ENCODE data around the gene C10orf95.
A peak's percentile ranks its signal among the peaks of the same experiment; 100 is the strongest.
"Not testable (repeated sequence)": the region's sequence is repeated elsewhere in the genome, so short reads cannot be mapped to it uniquely, and the experiment has no call there.

C10orf95 gene

GRCh38 chr10:102451105-102451969 lies at the start of gene C10orf95:
Gene C10orf95, minus strand, starts transcription at chr10:102451543. Its CDS starts 450 bp downstream, at chr10:102451093.
- no peak for DNase-seq

GRCh38 chr10:102500686-102501085 lies 49.3 kb upstream of the C10orf95 start:
- not testable (repeated sequence) for DNase-seq

- no peak for DNase-seq
Measured at GRCh38 chr10:102499356-102499755, 48.0 kb upstream of the C10orf95 start.

- no peak for DNase-seq
Measured at GRCh38 chr10:102497545-102497944, 46.2 kb upstream of the C10orf95 start.

GRCh38 chr10:102493771-102494170 lies 42.4 kb upstream of the C10orf95 start:
- no peak for DNase-seq

GRCh38 chr10:102492983-102493382 lies 41.6 kb upstream of the C10orf95 start:
- DNase-seq: no peak

GRCh38 chr10:102492344-102492939 lies 41.1 kb upstream of the C10orf95 start:
- DNase-seq: no peak

- no peak for DNase-seq
Measured at GRCh38 chr10:102491136-102491535, 39.8 kb upstream of the C10orf95 start.

- DNase-seq: no peak
Measured at GRCh38 chr10:102485093-102485784, 33.9 kb upstream of the C10orf95 start.

- no peak for DNase-seq
Measured at GRCh38 chr10:102484021-102484420, 32.7 kb upstream of the C10orf95 start.

GRCh38 chr10:102480396-102480795 lies 29.1 kb upstream of the C10orf95 start:
- no peak for DNase-seq

GRCh38 chr10:102479651-102480050 lies 28.3 kb upstream of the C10orf95 start:
- no peak for DNase-seq

- no peak for DNase-seq
Measured at GRCh38 chr10:102476466-102477141, 25.3 kb upstream of the C10orf95 start.

GRCh38 chr10:102475451-102476040 lies 24.2 kb upstream of the C10orf95 start:
- no peak for DNase-seq

GRCh38 chr10:102473445-102474331 lies 22.3 kb upstream of the C10orf95 start:
- DNase-seq: peak; percentile 26

GRCh38 chr10:102470579-102471546 lies 19.5 kb upstream of the C10orf95 start:
- no peak for DNase-seq

- no peak for DNase-seq
Measured at GRCh38 chr10:102468683-102469082, 17.3 kb upstream of the C10orf95 start.

- DNase-seq: no peak
Measured at GRCh38 chr10:102467971-102468438, 16.7 kb upstream of the C10orf95 start.

GRCh38 chr10:102467318-102467717 lies 16.0 kb upstream of the C10orf95 start:
- DNase-seq: no peak

GRCh38 chr10:102465466-102465865 lies 14.1 kb upstream of the C10orf95 start:
- no peak for DNase-seq

All from activated naive CD4-positive, alpha-beta T cell treated with anti-CD3 and anti-CD28 coated beads, Interleukin-2, amount 50 U/mL, for 16 hours (primary cell).